ENCODE results near the gene PKN1.

PKN1 gene

GRCh38 chr19:14512406-14512961 lies 79.4 kb downstream of the PKN1 start:
- no peak for DNase-seq

GRCh38 chr19:14514215-14514863 lies 81.2 kb downstream of the PKN1 start:
- peak in 6 of 56 donors; percentile 17 to 71 (median 50) for DNase-seq

- peak in 5 of 56 donors; percentile 30 to 62 (median 43) for DNase-seq
Measured at GRCh38 chr19:14515501-14516047, 82.5 kb downstream of the PKN1 start.

- DNase-seq, result peak in 2 of 56 donors; percentile 57 to 63
Measured at GRCh38 chr19:14516048-14516534, 83.0 kb downstream of the PKN1 start.

GRCh38 chr19:14516746-14517438 lies 83.8 kb downstream of the PKN1 start:
- peak in 13 of 56 donors; percentile 21 to 86 (median 40) for DNase-seq

GRCh38 chr19:14517446-14517839 lies 84.3 kb downstream of the PKN1 start:
- peak in 5 of 56 donors; percentile 58 to 93 (median 64) for DNase-seq

GRCh38 chr19:14517840-14518505 lies 84.9 kb downstream of the PKN1 start, which contains the start of gene DNAJB1:
Gene DNAJB1, minus strand, starts transcription at chr19:14518397. Its CDS starts 48 bp downstream, at chr19:14518349.
- peak in 55 of 56 donors; percentile 23 to 99 (median 79) for DNase-seq

- DNase-seq, result no peak
Measured at GRCh38 chr19:14519245-14519859, 86.2 kb downstream of the PKN1 start.

- peak in 5 of 56 donors; percentile 13 to 50 (median 23) for DNase-seq
Measured at GRCh38 chr19:14519860-14520407, 86.8 kb downstream of the PKN1 start.

GRCh38 chr19:14520543-14520942 lies 87.4 kb downstream of the PKN1 start:
- no peak for DNase-seq

All from amygdala (tissue), 56 donors.